Urinary bladder (tissue), 4 donors: ENCODE data around the gene ZNF709. TPM values are rescaled to one million over a fixed set of nuclear protein-coding genes. Genes with fewer than 3 reads are reported as not detected.
"Not testable (repeated sequence)": the region's sequence is repeated elsewhere in the genome, so short reads cannot be mapped to it uniquely, and the experiment has no call there.

Source experiments
- DNase-seq: peaks from one replicate; pipeline ENCODE4 v3.0.0-alpha.2; 2015; ENCODE audit errors: extremely low spot score
- H3K27ac ChIP-seq: one replicate; pipeline ENCODE4 v1.5.1; 2013; ENCODE audit warnings: low read depth, mild to moderate bottlenecking, moderate library complexity
- H3K36me3 ChIP-seq: one replicate; pipeline ENCODE4 v1.6.1; 2013; ENCODE audit warnings: mild to moderate bottlenecking, moderate library complexity; ENCODE audit not compliant: insufficient read depth
- H3K4me1 ChIP-seq: one replicate; pipeline ENCODE4 v1.6.1; 2013; ENCODE audit warnings: mild to moderate bottlenecking, moderate library complexity; ENCODE audit not compliant: insufficient read depth
- H3K4me3 ChIP-seq: one replicate; pipeline ENCODE4 v1.5.1; 2013; ENCODE audit warnings: low read depth, low read length
- WGBS: extraction: QIAGEN DNeasy Blood & Tissue Kit; methylation state at CpG from one replicate; pipeline ENCODE4 v1.1.7; 2013; 5-methylcytosine and 5-hydroxymethylcytosine counted together
- polyA plus RNA-seq: library from polyadenylated mRNA; stranded (reverse); fragments of 200-250 nt; gene quantifications from one replicate; pipeline ENCODE4 v1.2.3, GENCODE V29; 2013
- total RNA-seq: library from RNA; depleted of rRNA; stranded (reverse); fragments of >200 nt; gene quantifications from one replicate; pipeline ENCODE4 v1.2.3, GENCODE V29; 2014
- donor health status: healthy with polysubstance abuse.
- donor health status: healthy.

Gene ZNF709
- total RNA-seq (16.1 TPM), polyA plus RNA-seq (1.1 TPM)

DNA sequence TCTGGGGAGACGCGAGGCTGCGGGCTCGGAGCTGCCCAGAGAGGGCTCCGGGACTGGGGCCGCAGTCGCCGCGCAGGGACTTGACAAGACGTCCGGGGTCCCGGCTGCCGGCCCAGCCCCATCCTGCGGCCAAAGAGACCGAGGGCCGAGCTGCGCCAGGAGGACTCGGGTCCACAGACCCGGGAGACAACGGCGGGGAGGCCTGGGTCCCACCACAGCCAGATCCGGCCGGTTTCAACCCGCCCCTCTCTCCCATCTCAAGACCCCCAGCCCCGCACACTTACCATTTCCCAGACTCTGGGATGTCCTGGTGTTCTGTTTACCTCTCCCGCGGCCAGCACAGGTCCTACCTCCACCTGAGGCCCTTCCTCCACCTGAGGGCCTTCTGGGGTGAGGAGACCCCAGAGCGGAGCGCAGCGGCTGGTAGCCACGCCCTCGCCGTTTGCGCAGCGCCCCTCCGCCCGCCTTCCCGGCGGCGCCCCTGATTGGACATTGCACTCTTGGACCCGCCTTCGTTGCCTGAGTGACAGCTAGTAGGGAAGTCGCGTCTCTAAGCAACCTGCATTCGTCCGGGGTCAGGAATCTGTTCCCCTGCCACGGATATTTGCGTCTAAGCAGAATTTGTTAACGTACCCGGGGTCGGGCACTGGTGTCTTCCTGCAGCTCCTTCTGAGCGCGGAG lies at the start of gene ZNF709:
Gene ZNF709, minus strand, starts transcription at position 446 of the 681 bp plus-strand sequence. Its CDS starts 159 bp downstream, at position 287.
- H3K4me3 ChIP-seq, result peak within 1 kb of the TSS; percentile 81
- H3K4me1 ChIP-seq, result no peaks in the 10 kb centered on the region
- peak; percentile 89 for DNase-seq
- H3K27ac ChIP-seq, result peak within 1 kb of the TSS; percentile 74
- H3K36me3 ChIP-seq, result no peaks in the 10 kb centered on the region
- WGBS, result under 1% methylated on average over 53 of the region's 53 CpGs

DNA sequence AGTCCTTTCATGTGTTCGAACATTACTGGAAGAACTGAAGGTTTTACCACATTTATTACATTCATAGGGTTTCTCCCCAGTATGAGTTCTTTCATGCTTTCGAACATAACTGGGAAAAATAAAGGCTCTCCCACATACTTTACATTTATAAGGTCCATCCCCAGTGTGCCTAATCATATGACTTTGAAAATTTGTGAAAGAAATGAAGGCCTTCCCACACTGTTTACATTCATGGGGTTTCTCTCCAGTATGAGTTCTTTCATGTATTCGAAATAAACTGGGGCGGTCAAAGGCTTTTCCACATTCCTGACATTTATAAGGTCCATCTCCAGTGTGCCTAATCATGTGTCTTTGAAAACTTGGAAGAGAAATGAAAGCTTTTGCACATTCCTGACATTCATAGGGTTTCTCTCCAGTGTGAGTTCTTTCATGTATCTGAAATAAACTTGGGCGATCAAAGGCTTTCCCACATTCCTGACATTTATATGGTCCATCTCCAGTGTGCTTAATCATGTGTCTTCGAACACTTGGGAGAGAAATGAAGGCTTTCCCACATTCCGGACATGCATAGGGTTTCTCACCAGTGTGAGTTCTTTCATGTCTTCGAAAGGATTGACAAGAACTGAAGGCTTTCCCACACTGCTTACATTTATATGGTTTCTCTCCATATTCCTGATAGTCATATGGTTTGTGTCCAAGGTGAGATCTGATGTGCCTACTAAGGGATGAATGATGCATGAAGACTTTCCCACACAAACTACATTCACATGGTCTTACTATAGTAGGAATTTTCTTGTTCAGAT lies 42.6 kb upstream of the ZNF709 start:
- peaks cover 17% of the 10 kb centered on the region for H3K36me3 ChIP-seq
- DNase-seq, result no peak

DNA sequence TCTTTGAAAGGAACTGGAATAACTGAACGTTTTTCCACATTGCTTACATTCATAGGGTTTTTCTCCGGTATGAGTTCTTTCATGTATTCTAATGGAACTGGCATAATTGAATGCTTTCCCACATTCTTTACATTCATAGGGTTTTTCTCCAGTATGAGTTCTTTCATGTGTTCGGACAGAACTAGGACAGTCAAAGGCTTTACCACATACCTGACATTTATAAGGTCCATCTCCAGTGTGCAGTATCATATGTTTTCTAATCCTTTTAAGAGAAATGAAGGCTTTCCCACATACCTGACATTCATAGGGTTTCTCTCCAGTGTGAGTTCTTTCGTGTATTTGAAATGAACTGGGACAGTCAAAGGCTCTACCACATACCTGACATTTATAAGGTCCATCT lies 41.9 kb upstream of the ZNF709 start:
- 97% methylated on average over 4 of the region's 4 CpGs for WGBS
- Histone ChIP-seq H3K4me1 (no peaks in the 10 kb centered on the region), H3K27ac (no peak overlapping the region), H3K36me3 (peaks cover 17% of the 10 kb centered on the region), H3K4me3 (no peak overlapping the region)
- no peak for DNase-seq

More for the DNA sequence above, 42.6 kb upstream of the ZNF709 start:
- no peaks in the 10 kb centered on the region for H3K4me1 ChIP-seq
- WGBS, result 98% methylated on average over 8 of the region's 8 CpGs
- no peak overlapping the region for H3K4me3 ChIP-seq
- no peak overlapping the region for H3K27ac ChIP-seq

DNA sequence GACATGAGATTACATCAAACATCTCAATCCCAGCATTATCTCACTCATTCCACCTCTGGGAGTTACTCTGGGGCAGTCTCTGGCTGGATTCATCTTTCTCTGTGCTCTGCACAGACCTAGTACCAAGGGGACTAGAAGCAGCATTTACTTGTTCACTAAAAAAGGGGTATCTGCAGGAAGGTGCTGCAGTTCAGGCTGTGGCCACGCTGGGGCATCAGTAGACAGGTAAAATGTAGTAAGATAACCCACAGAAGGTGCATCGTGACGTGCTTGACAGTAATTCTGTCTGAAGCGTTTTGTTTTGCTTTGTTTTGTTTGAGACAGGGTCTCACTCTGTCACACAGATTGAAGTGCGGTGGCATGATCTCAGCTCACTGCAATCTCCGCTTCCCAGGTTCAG lies 37.4 kb upstream of the ZNF709 start:
- Histone ChIP-seq H3K27ac (no peak overlapping the region), H3K4me3 (no peak overlapping the region), H3K36me3 (peaks cover 6% of the 10 kb centered on the region), H3K4me1 (no peaks in the 10 kb centered on the region)
- DNase-seq, result no peak
- 64% methylated on average over 6 of the region's 6 CpGs for WGBS

DNA sequence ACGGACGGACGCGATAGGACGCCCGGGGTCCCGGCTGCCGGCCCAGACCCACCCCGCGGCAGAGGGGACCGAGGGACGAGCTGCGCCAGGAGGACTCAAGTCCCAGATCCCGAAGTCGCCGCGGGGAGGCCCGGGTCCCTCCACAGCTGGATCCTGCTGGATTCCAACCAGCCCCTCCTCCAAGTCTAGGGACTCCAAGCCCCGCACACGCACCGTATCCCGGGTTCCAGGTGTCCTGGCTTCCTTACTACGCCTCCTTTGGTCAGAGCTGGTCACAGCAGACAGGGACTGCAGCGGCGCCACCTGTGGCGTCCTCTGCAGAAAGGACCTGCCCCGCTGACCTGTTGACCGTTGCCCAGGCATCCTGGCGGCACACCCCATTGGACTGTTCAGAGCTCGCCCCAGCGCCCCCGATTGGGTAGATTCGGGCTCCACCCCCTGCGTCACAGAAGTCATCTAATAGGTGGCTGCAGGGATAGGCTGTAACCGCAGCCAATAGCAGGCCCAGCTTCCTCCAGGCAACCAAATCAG lies 29.0 kb upstream of the ZNF709 start:
- no peaks in the 10 kb centered on the region for H3K36me3 ChIP-seq
- H3K4me3 ChIP-seq, result no peak overlapping the region
- no peak for DNase-seq
- 12% methylated on average over 35 of the region's 35 CpGs for WGBS
- H3K27ac ChIP-seq, result no peak overlapping the region
- no peaks in the 10 kb centered on the region for H3K4me1 ChIP-seq

DNA sequence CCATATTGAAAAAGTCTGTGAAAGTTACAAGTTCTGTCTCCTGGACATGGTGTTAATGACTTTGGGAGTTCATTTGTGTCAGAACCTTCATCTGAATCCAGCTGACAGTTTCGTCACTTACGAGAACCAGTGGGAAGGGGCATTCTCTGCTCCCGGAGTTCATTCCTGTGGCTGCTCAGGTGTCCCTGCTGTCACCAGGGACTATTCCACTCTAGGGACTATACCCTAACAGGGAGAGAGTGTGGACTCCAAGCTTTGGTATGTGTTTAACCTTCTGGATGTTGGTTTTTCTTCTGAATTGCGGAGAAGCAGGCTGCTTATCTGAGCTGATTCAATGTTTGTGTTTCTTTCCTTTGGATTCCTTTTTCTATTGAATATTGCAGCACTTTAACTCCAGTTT lies 12.4 kb upstream of the ZNF709 start:
- Histone ChIP-seq H3K36me3 (no peaks in the 10 kb centered on the region), H3K27ac (no peak overlapping the region), H3K4me1 (no peaks in the 10 kb centered on the region), H3K4me3 (no peak overlapping the region)
- 85% methylated on average over 4 of the region's 4 CpGs for WGBS
- no peak for DNase-seq

DNA sequence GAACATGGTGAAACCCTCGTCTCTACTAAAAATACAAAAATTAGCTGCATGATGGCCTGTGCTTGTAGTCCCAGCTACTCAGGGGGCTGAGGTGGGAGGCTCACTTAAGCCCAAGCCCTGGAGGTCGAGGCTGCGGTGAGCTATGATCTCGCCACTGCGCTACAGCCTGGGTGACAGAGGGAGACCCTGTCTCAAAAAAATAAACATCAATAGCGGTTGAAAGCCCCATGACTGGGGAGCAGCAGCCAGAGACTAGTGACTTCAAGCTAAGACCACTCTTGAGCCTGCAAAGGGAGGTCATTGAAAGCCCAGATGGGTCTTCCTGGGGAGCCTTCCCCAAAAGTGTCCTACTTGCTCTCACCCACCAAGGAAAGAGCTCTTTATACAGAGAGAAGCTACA lies 11.9 kb upstream of the ZNF709 start:
- Histone ChIP-seq H3K4me3 (no peak overlapping the region), H3K4me1 (no peaks in the 10 kb centered on the region), H3K36me3 (no peaks in the 10 kb centered on the region), H3K27ac (no peak overlapping the region)
- 84% methylated on average over 6 of the region's 6 CpGs for WGBS
- no peak for DNase-seq

DNA sequence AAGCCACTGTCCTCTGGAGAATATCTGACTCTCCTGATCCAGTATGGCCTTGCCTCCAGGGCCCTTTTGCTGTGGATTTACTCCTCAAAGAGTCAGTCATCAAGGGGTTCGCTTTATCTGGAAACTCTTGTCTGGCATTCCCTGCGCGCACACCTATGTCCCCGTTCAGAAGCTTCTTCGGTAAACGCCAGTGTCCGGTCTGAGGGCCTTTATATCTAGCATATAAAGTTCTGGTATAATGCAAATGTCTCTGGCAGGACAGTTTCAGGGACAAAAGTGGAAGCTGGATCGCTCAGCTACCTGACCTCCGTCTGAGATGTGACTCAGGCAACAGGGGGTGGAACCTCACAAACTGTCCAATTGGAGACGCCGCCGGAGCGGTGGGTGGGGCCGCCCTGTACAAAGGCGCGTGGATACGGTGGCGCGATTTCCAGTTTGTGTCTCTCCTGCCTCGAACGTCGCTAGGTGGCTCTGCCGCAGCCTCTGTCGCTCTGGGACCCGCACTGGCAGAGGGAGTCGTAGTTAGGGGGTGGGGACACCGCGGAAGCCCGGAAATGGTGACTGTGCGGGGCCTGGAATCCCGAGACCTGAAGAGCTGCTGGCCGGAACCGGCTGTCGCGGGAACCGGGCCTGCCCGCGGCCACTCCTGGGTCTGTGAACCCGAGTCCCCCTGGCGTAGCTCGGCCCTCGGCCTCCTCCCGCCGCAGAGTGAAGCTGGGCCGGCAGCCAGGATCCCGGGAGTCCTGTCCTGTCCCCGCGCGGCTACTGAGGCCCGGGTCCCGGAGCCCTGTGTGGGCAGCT lies 10.6 kb upstream of the ZNF709 start:
- peak; percentile 89 for DNase-seq
- 3% methylated on average over 51 of the region's 51 CpGs for WGBS

DNA sequence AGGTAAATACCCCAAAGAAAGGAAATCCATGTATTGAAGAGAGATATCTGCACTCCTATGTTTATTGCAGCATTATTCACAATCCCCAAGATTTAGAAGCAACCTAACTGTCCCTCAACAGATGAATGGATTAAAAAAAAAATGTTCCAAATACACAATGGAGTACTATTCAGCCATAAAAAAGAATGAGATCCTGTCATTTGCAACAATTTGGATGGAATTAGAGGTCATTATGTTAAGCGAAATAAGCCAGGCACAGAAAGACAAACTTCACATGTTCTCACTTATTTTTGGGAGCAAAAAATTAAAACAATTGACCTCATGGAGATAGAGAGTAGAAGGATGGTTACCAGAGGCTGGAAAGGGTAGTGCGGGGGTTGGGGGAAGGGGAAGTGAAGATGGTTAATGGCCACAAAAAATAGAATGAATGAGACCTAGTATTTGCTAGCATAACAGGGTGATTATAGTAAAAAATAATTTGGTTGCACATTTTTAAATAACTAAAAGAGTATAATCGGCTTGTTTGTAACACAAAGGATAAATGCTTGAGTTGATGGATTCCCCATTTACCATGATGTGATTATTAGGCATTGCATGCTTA lies 9.7 kb upstream of the ZNF709 start:
- DNase-seq, result no peak
- no peak overlapping the region for H3K4me3 ChIP-seq
- no peak overlapping the region for H3K27ac ChIP-seq
- H3K36me3 ChIP-seq, result no peaks in the 10 kb centered on the region
- WGBS, result 97% methylated on average over 3 of the region's 3 CpGs
- no peaks in the 10 kb centered on the region for H3K4me1 ChIP-seq

More for the DNA sequence above, 10.6 kb upstream of the ZNF709 start:
- Histone ChIP-seq H3K36me3 (no peaks in the 10 kb centered on the region), H3K4me1 (no peaks in the 10 kb centered on the region), H3K27ac (peak overlapping the region; percentile 89), H3K4me3 (peak overlapping the region; percentile 63)

DNA sequence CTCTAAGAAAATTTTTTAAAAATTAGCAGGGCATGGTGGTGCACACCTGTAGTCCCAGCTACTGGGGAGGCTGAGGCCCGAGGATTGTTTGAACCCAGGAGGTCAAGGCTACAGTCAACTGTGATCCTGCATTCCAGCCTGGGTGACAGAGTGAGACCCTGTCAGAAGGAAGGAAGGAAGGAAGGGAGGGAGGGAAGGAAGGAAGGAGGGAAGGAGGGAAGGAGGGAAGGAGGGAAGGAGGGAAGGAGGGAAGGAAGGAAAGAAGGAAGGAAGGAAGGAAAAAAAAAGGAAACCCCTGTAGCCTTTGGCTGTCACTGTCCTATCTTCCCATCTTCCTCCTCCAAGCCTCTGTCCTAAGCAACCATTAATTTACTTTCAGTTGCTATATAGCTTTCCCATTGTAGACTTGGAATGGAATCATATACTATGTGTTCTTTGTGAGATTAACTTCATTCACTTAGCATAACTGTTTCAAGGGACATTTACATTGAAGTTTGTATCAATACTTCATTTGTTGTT lies 1.7 kb upstream of the ZNF709 start:
- not testable (repeated sequence) for H3K36me3 ChIP-seq

DNA sequence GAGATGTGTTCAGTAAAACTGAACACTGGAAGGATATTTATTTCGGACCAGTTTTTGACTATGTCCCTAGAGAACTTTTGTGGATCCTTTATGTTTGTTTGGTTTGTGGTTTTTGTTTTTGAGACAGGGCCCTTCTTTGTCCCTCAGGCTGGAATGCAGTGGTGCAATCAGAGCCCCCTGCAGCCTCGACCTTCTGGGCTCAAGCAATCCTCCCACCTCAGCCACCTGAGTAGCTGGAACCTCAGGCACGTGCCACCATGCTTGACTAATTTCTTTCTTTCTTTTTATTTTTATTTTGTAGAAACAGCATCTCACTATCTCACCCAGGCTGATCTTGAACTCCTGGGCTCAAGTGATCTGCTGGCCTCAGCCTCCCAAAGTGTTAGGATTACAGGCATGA lies 955 bp upstream of the ZNF709 start:
- Histone ChIP-seq H3K27ac (no peak overlapping the region), H3K4me3 (no peak overlapping the region)
- 83% methylated on average over 3 of the region's 3 CpGs for WGBS

More for the DNA sequence above, 1.7 kb upstream of the ZNF709 start:
- not testable (repeated sequence) for H3K27ac ChIP-seq, DNase-seq, H3K4me1 ChIP-seq, H3K4me3 ChIP-seq
- 93% methylated on average over 1 of the region's 1 CpG for WGBS

DNA sequence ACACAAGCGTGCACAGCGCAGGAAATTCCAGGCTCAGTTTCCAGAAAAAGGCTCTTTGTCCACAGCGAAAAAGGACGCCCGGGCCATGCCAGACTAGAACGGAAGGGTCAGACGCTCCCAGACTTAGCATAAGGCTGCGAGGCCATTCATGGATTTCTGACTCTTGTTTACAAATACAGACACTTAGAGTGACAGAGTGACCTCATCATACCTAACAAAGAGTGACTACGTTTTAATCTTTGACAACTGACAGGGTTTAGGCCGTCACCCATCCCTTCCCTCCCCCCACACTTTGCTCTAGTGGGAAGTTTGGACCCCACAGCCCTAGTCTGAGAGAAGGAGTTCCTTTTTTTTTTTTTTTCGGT lies 418 bp upstream of the ZNF709 start:
- WGBS, result 4% methylated on average over 11 of the region's 11 CpGs
- Histone ChIP-seq H3K4me3 (peak overlapping the region; percentile 81), H3K27ac (no peak overlapping the region), H3K4me1 (no peaks in the 10 kb centered on the region), H3K36me3 (no peaks in the 10 kb centered on the region)
- no peak for DNase-seq

More for the DNA sequence above, 955 bp upstream of the ZNF709 start:
- Histone ChIP-seq H3K36me3 (no peaks in the 10 kb centered on the region), H3K4me1 (no peaks in the 10 kb centered on the region)
- no peak for DNase-seq

DNA sequence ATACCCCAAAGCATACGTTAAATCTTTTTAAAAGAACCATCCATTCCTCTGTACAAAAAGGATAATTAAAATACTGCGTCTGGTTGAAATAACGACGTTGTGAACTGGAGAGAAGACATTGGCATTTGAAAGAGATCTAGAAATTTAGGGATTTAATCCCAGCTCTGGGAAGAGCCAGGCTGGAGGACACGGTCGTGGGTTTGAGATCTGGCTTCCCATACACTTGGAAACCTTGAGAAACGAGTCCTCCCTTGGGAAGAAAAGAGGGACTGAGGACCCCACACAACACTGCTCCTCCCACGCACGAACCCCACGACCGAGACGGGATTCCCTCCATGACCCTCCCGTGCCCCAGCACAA lies 625 bp downstream of the ZNF709 start:
- Histone ChIP-seq H3K4me3 (peak overlapping the region; percentile 81), H3K4me1 (no peaks in the 10 kb centered on the region), H3K27ac (peak overlapping the region; percentile 74), H3K36me3 (no peaks in the 10 kb centered on the region)
- no peak for DNase-seq
- under 1% methylated on average over 13 of the region's 13 CpGs for WGBS
